ENCODE measurements around the gene SLC27A2. TPM values are rescaled to one million over a fixed set of nuclear protein-coding genes. Genes with fewer than 3 reads are reported as not detected.
"Not testable (repeated sequence)": the region's sequence is repeated elsewhere in the genome, so short reads cannot be mapped to it uniquely, and the experiment has no call there.

Gene SLC27A2
- total RNA-seq, 1 experiment from 2014 or later, result 0.03 TPM

- Histone ChIP-seq H3K9me3 (no peaks in the 10 kb centered on the region), H3K27me3 (peaks cover 24% of the 10 kb centered on the region), H3K36me3 (no peaks in the 10 kb centered on the region), H3K4me3 (peak overlapping the region; percentile 38)
- DNase-seq, result peak; percentile 42
These were observed 420 bp downstream of the SLC27A2 start for GRCh38 chr15:50182219-50183013.

GRCh38 chr15:50183112-50183794, 1.3 kb downstream of the SLC27A2 start:
- DNase-seq, result no peak
- no peaks in the 10 kb centered on the region for H3K9me3 ChIP-seq
- no peak overlapping the region for H3K4me3 ChIP-seq
- H3K27me3 ChIP-seq, result peaks cover 22% of the 10 kb centered on the region
- H3K36me3 ChIP-seq, result no peaks in the 10 kb centered on the region

- no peaks in the 10 kb centered on the region for H3K36me3 ChIP-seq
- H3K9me3 ChIP-seq, result no peaks in the 10 kb centered on the region
- H3K27me3 ChIP-seq, result peaks cover 20% of the 10 kb centered on the region
- no peak overlapping the region for H3K4me3 ChIP-seq
- DNase-seq, result no peak
These were observed 3.0 kb downstream of the SLC27A2 start for GRCh38 chr15:50184863-50185504.

- DNase-seq, result no peak
- Histone ChIP-seq H3K9me3 (no peaks in the 10 kb centered on the region), H3K4me3 (no peak overlapping the region), H3K36me3 (no peaks in the 10 kb centered on the region), H3K27me3 (peaks cover 22% of the 10 kb centered on the region)
These were observed 4.1 kb downstream of the SLC27A2 start for GRCh38 chr15:50186090-50186489.

- Histone ChIP-seq H3K27me3 (peaks cover 18% of the 10 kb centered on the region), H3K4me3 (no peak overlapping the region), H3K36me3 (no peaks in the 10 kb centered on the region), H3K9me3 (no peaks in the 10 kb centered on the region)
- no peak for DNase-seq
These were observed 4.8 kb downstream of the SLC27A2 start for GRCh38 chr15:50186752-50187151.

- Histone ChIP-seq H3K27me3 (peaks cover 13% of the 10 kb centered on the region), H3K36me3 (no peaks in the 10 kb centered on the region), H3K4me3 (no peak overlapping the region), H3K9me3 (no peaks in the 10 kb centered on the region)
- no peak for DNase-seq
These were observed 5.5 kb downstream of the SLC27A2 start for GRCh38 chr15:50187525-50187924.

GRCh38 chr15:50187997-50188396, 6.0 kb downstream of the SLC27A2 start:
- no peak for DNase-seq
- Histone ChIP-seq H3K36me3 (no peaks in the 10 kb centered on the region), H3K27me3 (peaks cover 8% of the 10 kb centered on the region), H3K4me3 (no peak overlapping the region), H3K9me3 (no peaks in the 10 kb centered on the region)

- not testable (repeated sequence) for H3K4me3 ChIP-seq, H3K36me3 ChIP-seq, DNase-seq, H3K9me3 ChIP-seq, H3K27me3 ChIP-seq
These were observed 6.8 kb downstream of the SLC27A2 start for GRCh38 chr15:50188793-50189192.

GRCh38 chr15:50189633-50190032, 7.6 kb downstream of the SLC27A2 start:
- no peaks in the 10 kb centered on the region for H3K36me3 ChIP-seq
- H3K9me3 ChIP-seq, result no peaks in the 10 kb centered on the region
- H3K4me3 ChIP-seq, result no peak overlapping the region
- H3K27me3 ChIP-seq, result peaks cover 5% of the 10 kb centered on the region; the same call in 1 of the 2 replicates
- DNase-seq, result no peak

GRCh38 chr15:50190166-50190570, 8.2 kb downstream of the SLC27A2 start:
- Histone ChIP-seq H3K36me3 (no peaks in the 10 kb centered on the region), H3K27me3 (peaks cover 5% of the 10 kb centered on the region; the same call in 1 of the 2 replicates), H3K4me3 (no peak overlapping the region), H3K9me3 (no peaks in the 10 kb centered on the region)
- DNase-seq, result no peak

GRCh38 chr15:50190723-50191122, 8.7 kb downstream of the SLC27A2 start:
- no peaks in the 10 kb centered on the region for H3K9me3 ChIP-seq
- peaks cover 5% of the 10 kb centered on the region; the same call in 1 of the 2 replicates for H3K27me3 ChIP-seq
- no peaks in the 10 kb centered on the region for H3K36me3 ChIP-seq
- no peak overlapping the region for H3K4me3 ChIP-seq
- no peak for DNase-seq

- DNase-seq, result no peak
- Histone ChIP-seq H3K9me3 (no peaks in the 10 kb centered on the region), H3K27me3 (peaks cover 5% of the 10 kb centered on the region; the same call in 1 of the 2 replicates), H3K36me3 (no peaks in the 10 kb centered on the region), H3K4me3 (no peak overlapping the region)
These were observed 10.2 kb downstream of the SLC27A2 start for GRCh38 chr15:50192164-50192563.

GRCh38 chr15:50192926-50193620, 11.1 kb downstream of the SLC27A2 start:
- DNase-seq, result no peak
- H3K9me3 ChIP-seq, result no peaks in the 10 kb centered on the region
- no peaks in the 10 kb centered on the region for H3K36me3 ChIP-seq
- no peak overlapping the region for H3K4me3 ChIP-seq
- peaks cover 5% of the 10 kb centered on the region; the same call in 1 of the 2 replicates for H3K27me3 ChIP-seq

GRCh38 chr15:50202003-50202402, 20.0 kb downstream of the SLC27A2 start:
- H3K36me3 ChIP-seq, result no peaks in the 10 kb centered on the region
- H3K4me3 ChIP-seq, result no peak overlapping the region
- H3K9me3 ChIP-seq, result no peaks in the 10 kb centered on the region
- no peak for DNase-seq
- no peaks in the 10 kb centered on the region; the same call in 1 of the 2 replicates for H3K27me3 ChIP-seq

- no peak overlapping the region for H3K4me3 ChIP-seq
- no peaks in the 10 kb centered on the region; the same call in 1 of the 2 replicates for H3K27me3 ChIP-seq
- no peaks in the 10 kb centered on the region for H3K36me3 ChIP-seq
- H3K9me3 ChIP-seq, result no peaks in the 10 kb centered on the region
- DNase-seq, result no peak
These were observed 24.0 kb downstream of the SLC27A2 start for GRCh38 chr15:50206020-50206419.

- no peak for DNase-seq
- no peak overlapping the region for H3K4me3 ChIP-seq
- 0 out of 2 replicates have a peak, but pooled peaks cover 5% of the 10 kb centered on the region for H3K9me3 ChIP-seq
- no peaks in the 10 kb centered on the region for H3K36me3 ChIP-seq
- no peaks in the 10 kb centered on the region for H3K27me3 ChIP-seq
These were observed 27.8 kb downstream of the SLC27A2 start for GRCh38 chr15:50209809-50210208.

Measured in MG63 (cell line).